NCI-H345 treated with DMSO at 0.1 percent for 48 hours (cell line): ENCODE data around the gene DDX10.
"Not testable (repeated sequence)": the region's sequence is repeated elsewhere in the genome, so short reads cannot be mapped to it uniquely, and the experiment has no call there.

Experiments used
- DNase-seq: peaks from one replicate; lab custom pipeline; 2025; ENCODE audit not compliant: unreplicated experiment; lab: John Stamatoyannopoulos, UW

Gene DDX10

GRCh38 chr11:108817976-108818375, 153.1 kb downstream of the DDX10 start:
- no peak for DNase-seq

GRCh38 chr11:108818971-108819370, 154.1 kb downstream of the DDX10 start:
- DNase-seq, result no peak

- no peak for DNase-seq
Measured at GRCh38 chr11:108819957-108820356, 155.1 kb downstream of the DDX10 start.

- DNase-seq, result not testable (repeated sequence)
Measured at GRCh38 chr11:108823960-108824359, 159.1 kb downstream of the DDX10 start.

- DNase-seq, result no peak
Measured at GRCh38 chr11:108824545-108824944, 159.7 kb downstream of the DDX10 start.

- DNase-seq, result no peak
Measured at GRCh38 chr11:108825381-108825780, 160.5 kb downstream of the DDX10 start.

- DNase-seq, result no peak
Measured at GRCh38 chr11:108826136-108826535, 161.3 kb downstream of the DDX10 start.

GRCh38 chr11:108835624-108836023, 170.8 kb downstream of the DDX10 start:
- no peak for DNase-seq

GRCh38 chr11:108836541-108836940, 171.7 kb downstream of the DDX10 start:
- no peak for DNase-seq

GRCh38 chr11:108838102-108838791, 173.4 kb downstream of the DDX10 start:
- DNase-seq, result no peak

GRCh38 chr11:108838792-108839105, 173.9 kb downstream of the DDX10 start:
- DNase-seq, result no peak

- DNase-seq, result no peak
Measured at GRCh38 chr11:108846009-108846408, 181.1 kb downstream of the DDX10 start.

- no peak for DNase-seq
Measured at GRCh38 chr11:108847298-108847990, 182.6 kb downstream of the DDX10 start.

GRCh38 chr11:108851781-108852180, 186.9 kb downstream of the DDX10 start:
- DNase-seq, result no peak

GRCh38 chr11:108852701-108853100, 187.8 kb downstream of the DDX10 start:
- DNase-seq, result no peak

GRCh38 chr11:108853151-108853550, 188.3 kb downstream of the DDX10 start:
- no peak for DNase-seq

- no peak for DNase-seq
Measured at GRCh38 chr11:108853864-108854263, 189.0 kb downstream of the DDX10 start.

- DNase-seq, result no peak
Measured at GRCh38 chr11:108854346-108854745, 189.5 kb downstream of the DDX10 start.

GRCh38 chr11:108857382-108857781, 192.5 kb downstream of the DDX10 start:
- no peak for DNase-seq

- DNase-seq, result no peak
Measured at GRCh38 chr11:108858622-108859021, 193.8 kb downstream of the DDX10 start.

- no peak for DNase-seq
Measured at GRCh38 chr11:108859510-108859909, 194.6 kb downstream of the DDX10 start.

- no peak for DNase-seq
Measured at GRCh38 chr11:108863528-108863927, 198.7 kb downstream of the DDX10 start.

GRCh38 chr11:108865406-108865805, 200.5 kb downstream of the DDX10 start:
- no peak for DNase-seq
